ENCODE measurements around the gene SPR. TPM values are rescaled to one million over a fixed set of nuclear protein-coding genes. Genes with fewer than 3 reads are reported as not detected.

SPR gene
- total RNA-seq, 5 donors from 2014 or later (not counting 1 experiment from before 2014, with no cell fraction given) = 0.35 to 0.58 (median 0.39) TPM; not detected in 2

DNA sequence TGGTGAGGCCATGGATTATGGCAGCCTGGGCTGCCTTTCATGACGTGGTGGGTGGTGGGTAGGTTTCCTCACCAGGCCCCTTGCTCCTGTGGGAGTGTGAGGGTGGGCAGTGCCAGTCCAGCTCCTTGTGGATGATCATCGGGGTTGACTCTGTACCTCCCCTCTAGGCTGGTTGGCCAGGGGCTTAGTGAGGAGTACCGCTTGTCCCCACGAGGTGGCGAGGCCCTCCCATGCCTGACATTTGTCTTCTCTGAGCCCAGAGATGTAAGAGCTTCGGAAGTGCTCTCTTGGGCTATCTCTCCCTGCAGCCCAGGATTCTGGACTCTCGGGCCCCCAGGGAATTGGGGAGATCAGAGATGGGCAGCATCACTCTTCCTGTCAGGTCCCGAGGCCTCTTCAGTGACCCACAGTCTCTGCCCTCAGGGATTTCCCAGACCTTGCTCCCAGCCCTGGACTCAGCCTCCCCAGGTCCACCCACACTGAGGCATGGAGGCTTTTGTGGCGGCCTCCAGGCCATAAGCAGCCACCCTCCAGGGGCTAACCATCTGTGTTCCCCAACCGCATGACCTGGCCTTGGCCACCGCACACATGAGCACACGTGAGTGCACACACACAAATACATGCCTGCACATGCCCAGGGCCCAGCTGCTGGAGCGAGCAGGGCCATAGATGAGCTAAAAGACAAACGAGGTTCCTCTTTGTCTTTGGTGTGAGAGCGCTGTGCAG, 6.5 kb downstream of the SPR start:
- Histone ChIP-seq H3K27ac (ENCODE audit: low read length) (no peak overlapping the region), H3K36me3 (ENCODE audit: control insufficient read depth in 2 of 2, extremely low read depth in 1 of 2, insufficient read depth in 1 of 2, low read length in 1 of 2) (no peaks in the 10 kb centered on the region), H3K9me3 (no peaks in the 10 kb centered on the region), H3K4me1 (ENCODE audit: control insufficient read depth in 1 of 2, extremely low read depth in 1 of 2, insufficient read depth in 2 of 2, low read length in 2 of 2) (no peaks in the 10 kb centered on the region), H3K27me3 (replicated peaks in 1 of 2; ENCODE audit: control insufficient read depth in 2 of 2, extremely low read depth in 1 of 2, insufficient read depth in 2 of 2, low read length in 1 of 2) (peaks cover 10 to 76% of the 10 kb centered on the region in 2 experiments), H3K4me3 (ENCODE audit: control insufficient read depth in 1 of 2, extremely low read depth in 1 of 2, low read length in 1 of 2) (no peak overlapping the region)
- 19% methylated on average over 6 of the region's 15 CpGs for WGBS (ENCODE audit: insufficient coverage)
- Mint-ChIP-seq H3K9me3 (no peaks in the 10 kb centered on the region), H3K36me3 (no peaks in the 10 kb centered on the region), H3K27ac (no peak overlapping the region), H3K4me1 (peaks cover 2 to 8% (median 3%) of the 10 kb centered on the region in 3 donors), H3K27me3 (peaks cover 48 to 68% of the 10 kb centered on the region in 2 donors), H3K4me3 (no peak overlapping the region)
- ATAC-seq (replicated peaks in 1 of 4) (peak in 3 of 4 experiments; percentile 35 to 63 (median 57)), DNase-seq (peak in 8 of 35 experiments; percentile 21 to 49 (median 28))
- CTCF ChIA-PET = interaction anchor here (0.6 to 2.2 kb wide), 5 partner anchors 9 to 283 kb away, joined by 3 to 19 read pairs (median 7); no protein-coding TSS in a partner anchor
- POLR2A ChIA-PET = no interaction called here

GRCh38 chr2:72894514-72894913, 7.3 kb downstream of the SPR start:
- no peak for ATAC-seq (replicated peaks in 1 of 4)
- no peaks in the 10 kb centered on the region for H3K36me3 ChIP-seq (ENCODE audit: control insufficient read depth in 2 of 2, extremely low read depth in 1 of 2, insufficient read depth in 1 of 2, low read length in 1 of 2)
- Mint-ChIP-seq H3K4me1 (peaks cover 2 to 8% (median 3%) of the 10 kb centered on the region in 3 donors), H3K27me3 (peaks cover 55 to 65% of the 10 kb centered on the region in 2 donors), H3K9me3 (no peaks in the 10 kb centered on the region), H3K36me3 (no peaks in the 10 kb centered on the region), H3K27ac (no peak overlapping the region), H3K4me3 (no peak overlapping the region)
- H3K9me3 ChIP-seq = no peaks in the 10 kb centered on the region
- no peaks in the 10 kb centered on the region for H3K4me1 ChIP-seq (ENCODE audit: control insufficient read depth in 1 of 2, extremely low read depth in 1 of 2, insufficient read depth in 2 of 2, low read length in 2 of 2)
- no peak for DNase-seq
- H3K27ac ChIP-seq (ENCODE audit: low read length) = no peak overlapping the region
- 100% methylated on average over 1 of the region's 9 CpGs for WGBS (ENCODE audit: insufficient coverage)
- H3K4me3 ChIP-seq (ENCODE audit: control insufficient read depth in 1 of 2, extremely low read depth in 1 of 2, low read length in 1 of 2) = no peak overlapping the region
- ChIA-PET POLR2A (no interaction called here), CTCF (no interaction called here)
- peaks cover 6 to 70% of the 10 kb centered on the region in 2 experiments for H3K27me3 ChIP-seq (replicated peaks in 1 of 2; ENCODE audit: control insufficient read depth in 2 of 2, extremely low read depth in 1 of 2, insufficient read depth in 2 of 2, low read length in 1 of 2)

DNA sequence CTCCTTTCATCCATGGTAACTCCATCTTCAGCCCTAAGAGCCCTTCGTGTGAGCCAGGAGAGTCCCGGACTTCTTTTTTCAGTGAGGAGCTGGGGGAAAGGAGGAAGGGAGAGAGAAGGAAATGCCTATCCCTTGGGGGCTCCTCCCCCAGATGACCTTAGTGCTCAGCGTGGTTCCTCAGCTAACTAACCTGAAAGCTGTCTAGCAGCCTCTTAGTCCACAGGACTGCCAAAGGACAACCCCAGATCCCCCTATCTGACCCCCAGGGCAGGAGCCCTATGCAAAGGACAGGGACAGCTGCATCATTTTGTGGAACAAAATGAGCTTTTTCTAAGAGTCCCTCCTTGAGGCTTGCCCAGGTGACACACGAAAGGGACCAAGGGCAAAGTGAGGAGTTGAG, 7.9 kb downstream of the SPR start:
- Histone ChIP-seq H3K4me3 (ENCODE audit: control insufficient read depth in 1 of 2, extremely low read depth in 1 of 2, low read length in 1 of 2) (no peak overlapping the region), H3K9me3 (no peaks in the 10 kb centered on the region), H3K4me1 (ENCODE audit: control insufficient read depth in 1 of 2, extremely low read depth in 1 of 2, insufficient read depth in 2 of 2, low read length in 2 of 2) (no peaks in the 10 kb centered on the region), H3K27ac (ENCODE audit: low read length) (no peak overlapping the region), H3K27me3 (replicated peaks in 1 of 2; ENCODE audit: control insufficient read depth in 2 of 2, extremely low read depth in 1 of 2, insufficient read depth in 2 of 2, low read length in 1 of 2) (peaks cover 6 to 71% of the 10 kb centered on the region in 2 experiments), H3K36me3 (ENCODE audit: control insufficient read depth in 2 of 2, extremely low read depth in 1 of 2, insufficient read depth in 1 of 2, low read length in 1 of 2) (no peaks in the 10 kb centered on the region)
- H3K4me1 Mint-ChIP-seq = peaks cover 2 to 8% (median 3%) of the 10 kb centered on the region in 3 donors
- ATAC-seq (replicated peaks in 1 of 4) (no peak), DNase-seq (no peak)
- no peaks in the 10 kb centered on the region for H3K9me3 Mint-ChIP-seq
- POLR2A ChIA-PET = no interaction called here
- WGBS (ENCODE audit: insufficient coverage) = 36% methylated on average over 1 of the region's 4 CpGs
- no peak overlapping the region for H3K4me3 Mint-ChIP-seq
- no peaks in the 10 kb centered on the region for H3K36me3 Mint-ChIP-seq
- H3K27ac Mint-ChIP-seq = peak overlapping the region in 1 of 2 donors; percentile 62
- CTCF ChIA-PET = no interaction called here
- peaks cover 50 to 60% of the 10 kb centered on the region in 2 donors for H3K27me3 Mint-ChIP-seq

GRCh38 chr2:72895759-72896281, 8.6 kb downstream of the SPR start:
- H3K4me3 Mint-ChIP-seq = no peak overlapping the region
- H3K27me3 Mint-ChIP-seq = peaks cover 51 to 61% of the 10 kb centered on the region in 2 donors
- ATAC-seq (replicated peaks in 1 of 4) = no peak
- Histone ChIP-seq H3K4me1 (ENCODE audit: control insufficient read depth in 1 of 2, extremely low read depth in 1 of 2, insufficient read depth in 2 of 2, low read length in 2 of 2) (no peaks in the 10 kb centered on the region), H3K27me3 (replicated peaks in 1 of 2; ENCODE audit: control insufficient read depth in 2 of 2, extremely low read depth in 1 of 2, insufficient read depth in 2 of 2, low read length in 1 of 2) (peaks cover 6 to 75% of the 10 kb centered on the region in 2 experiments), H3K4me3 (ENCODE audit: control insufficient read depth in 1 of 2, extremely low read depth in 1 of 2, low read length in 1 of 2) (no peak overlapping the region), H3K9me3 (no peaks in the 10 kb centered on the region), H3K27ac (ENCODE audit: low read length) (no peak overlapping the region), H3K36me3 (ENCODE audit: control insufficient read depth in 2 of 2, extremely low read depth in 1 of 2, insufficient read depth in 1 of 2, low read length in 1 of 2) (no peaks in the 10 kb centered on the region)
- H3K9me3 Mint-ChIP-seq = no peaks in the 10 kb centered on the region
- ChIA-PET POLR2A (no interaction called here), CTCF (no interaction called here)
- WGBS (ENCODE audit: insufficient coverage) = 45% methylated on average over 12 of the region's 16 CpGs
- DNase-seq = no peak
- H3K27ac Mint-ChIP-seq = no peak overlapping the region
- H3K36me3 Mint-ChIP-seq = no peaks in the 10 kb centered on the region
- H3K4me1 Mint-ChIP-seq = peaks cover 2 to 8% (median 3%) of the 10 kb centered on the region in 3 donors

- Histone ChIP-seq H3K4me3 (ENCODE audit: control insufficient read depth in 1 of 2, extremely low read depth in 1 of 2, low read length in 1 of 2) (no peak overlapping the region), H3K36me3 (ENCODE audit: control insufficient read depth in 2 of 2, extremely low read depth in 1 of 2, insufficient read depth in 1 of 2, low read length in 1 of 2) (no peaks in the 10 kb centered on the region), H3K4me1 (ENCODE audit: control insufficient read depth in 1 of 2, extremely low read depth in 1 of 2, insufficient read depth in 2 of 2, low read length in 2 of 2) (no peaks in the 10 kb centered on the region), H3K27me3 (replicated peaks in 1 of 2; ENCODE audit: control insufficient read depth in 2 of 2, extremely low read depth in 1 of 2, insufficient read depth in 2 of 2, low read length in 1 of 2) (peaks cover 6 to 74% of the 10 kb centered on the region in 2 experiments), H3K27ac (ENCODE audit: low read length) (no peak overlapping the region), H3K9me3 (no peaks in the 10 kb centered on the region)
- no peak overlapping the region for H3K4me3 Mint-ChIP-seq
- H3K4me1 Mint-ChIP-seq = peaks cover 2 to 8% (median 3%) of the 10 kb centered on the region in 3 donors
- no peaks in the 10 kb centered on the region for H3K9me3 Mint-ChIP-seq
- peaks cover 55 to 61% of the 10 kb centered on the region in 2 donors for H3K27me3 Mint-ChIP-seq
- ChIA-PET CTCF (no interaction called here), POLR2A (no interaction called here)
- no peak for ATAC-seq (replicated peaks in 1 of 4)
- no peak overlapping the region for H3K27ac Mint-ChIP-seq
- WGBS (ENCODE audit: insufficient coverage) = 50% methylated on average over 1 of the region's 4 CpGs
- H3K36me3 Mint-ChIP-seq = no peaks in the 10 kb centered on the region
- no peak for DNase-seq
These were observed 9.2 kb downstream of the SPR start for GRCh38 chr2:72896446-72896845.

DNA sequence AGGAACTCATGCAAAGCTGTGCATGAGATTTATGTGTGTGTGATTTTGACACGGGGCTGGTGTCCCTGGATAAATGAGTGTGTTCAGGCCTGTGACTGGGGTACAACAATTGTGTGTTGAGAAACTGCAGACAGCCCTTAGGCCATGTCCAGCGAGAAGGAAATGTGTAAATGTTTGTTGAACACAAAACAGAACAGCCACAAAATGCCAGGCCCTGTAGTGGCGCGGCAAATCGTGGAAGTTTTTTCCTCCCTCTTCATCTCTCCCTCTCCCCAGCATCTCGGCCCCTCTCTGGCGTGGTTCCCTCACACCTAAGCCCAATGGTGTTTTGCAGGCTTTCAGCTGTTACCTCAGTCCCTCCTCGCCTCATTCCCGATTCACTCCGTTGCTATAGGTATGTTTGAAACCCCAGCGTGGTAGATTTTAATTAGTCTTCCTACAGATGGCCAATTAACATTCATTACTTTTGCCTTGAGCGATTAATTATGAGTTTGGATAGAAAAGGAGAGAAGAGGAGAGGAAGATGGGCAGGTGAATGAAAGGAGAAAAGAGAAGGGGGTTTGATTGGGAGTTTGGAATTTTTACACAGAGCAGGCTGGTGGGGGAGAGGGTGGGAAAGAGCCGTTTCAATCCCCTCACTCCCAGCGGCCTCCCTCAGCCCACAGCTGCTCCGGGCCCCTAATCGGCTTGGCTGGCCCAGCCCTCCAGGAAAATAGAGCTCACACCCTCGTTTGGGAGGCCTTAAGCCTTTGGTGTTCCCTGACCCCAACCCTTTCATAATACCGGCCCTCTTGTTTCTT, 10.8 kb downstream of the SPR start:
- no peaks in the 10 kb centered on the region for H3K9me3 ChIP-seq
- H3K36me3 Mint-ChIP-seq = no peaks in the 10 kb centered on the region
- H3K4me1 Mint-ChIP-seq = peaks cover 2 to 8% (median 3%) of the 10 kb centered on the region in 3 donors
- H3K4me1 ChIP-seq (ENCODE audit: control insufficient read depth in 1 of 2, extremely low read depth in 1 of 2, insufficient read depth in 2 of 2, low read length in 2 of 2) = no peaks in the 10 kb centered on the region
- ChIA-PET POLR2A (no interaction called here), CTCF (no interaction called here)
- no peaks in the 10 kb centered on the region for H3K36me3 ChIP-seq (ENCODE audit: control insufficient read depth in 2 of 2, extremely low read depth in 1 of 2, insufficient read depth in 1 of 2, low read length in 1 of 2)
- peaks cover 6 to 65% of the 10 kb centered on the region in 2 experiments for H3K27me3 ChIP-seq (replicated peaks in 1 of 2; ENCODE audit: control insufficient read depth in 2 of 2, extremely low read depth in 1 of 2, insufficient read depth in 2 of 2, low read length in 1 of 2)
- H3K27ac Mint-ChIP-seq = no peak overlapping the region
- H3K27me3 Mint-ChIP-seq = peaks cover 51 to 56% of the 10 kb centered on the region in 2 donors
- H3K27ac ChIP-seq (ENCODE audit: low read length) = no peak overlapping the region
- DNase-seq (no peak), ATAC-seq (replicated peaks in 1 of 4) (no peak)
- no peaks in the 10 kb centered on the region for H3K9me3 Mint-ChIP-seq
- no peak overlapping the region for H3K4me3 Mint-ChIP-seq
- WGBS (ENCODE audit: insufficient coverage) = 65% methylated on average over 8 of the region's 18 CpGs
- no peak overlapping the region for H3K4me3 ChIP-seq (ENCODE audit: control insufficient read depth in 1 of 2, extremely low read depth in 1 of 2, low read length in 1 of 2)
